ENCODE measurements around the gene FTCD. TPM values are rescaled to one million over a fixed set of nuclear protein-coding genes. Genes with fewer than 3 reads are reported as not detected.

Gene FTCD
- total and polyA plus RNA-seq, 2 of the 4 experiments (the other 2 are of a cell fraction), result 0.55 TPM; not detected in 1

Other genes with a start within 250 kb of the FTCD start
- gene COL6A1, start 173.8 kb downstream of the FTCD start, total RNA-seq (2012; rRNA removed), result 173 and 186 TPM in 2 replicates
- gene COL6A1, start 173.8 kb downstream of the FTCD start, polyA plus RNA-seq (2012; rRNA removed), result 1,556 and 1,578 TPM in 2 replicates
- gene COL6A2, start 57.5 kb downstream of the FTCD start, total RNA-seq (2012; rRNA removed), result 208 and 222 TPM in 2 replicates
- gene COL6A2, start 57.5 kb downstream of the FTCD start, polyA plus RNA-seq (2012; rRNA removed), result 1,065 and 1,165 TPM in 2 replicates
- 3.1 and 3.8 TPM in 2 replicates for gene SPATC1L, start 28.9 kb upstream of the FTCD start, total RNA-seq (2012; rRNA removed)
- gene SPATC1L, start 28.9 kb upstream of the FTCD start, polyA plus RNA-seq (2012; rRNA removed), result 17.2 and 23.4 TPM in 2 replicates
- 35.3 and 43.4 TPM in 2 replicates for gene LSS, start 73.2 kb upstream of the FTCD start, total RNA-seq (2012; rRNA removed)
- gene LSS, start 73.2 kb upstream of the FTCD start, polyA plus RNA-seq (2012; rRNA removed), result 58.1 and 62.8 TPM in 2 replicates
- 63.1 and 67.5 TPM in 2 replicates for gene MCM3AP, start 130.0 kb upstream of the FTCD start, total RNA-seq (2012; rRNA removed)
- gene MCM3AP, start 130.0 kb upstream of the FTCD start, polyA plus RNA-seq (2012; rRNA removed), result 40.3 and 46.5 TPM in 2 replicates
- gene YBEY, start 130.8 kb upstream of the FTCD start, total RNA-seq (2012; rRNA removed), result 5.9 and 7.8 TPM in 2 replicates
- 22.1 and 26.2 TPM in 2 replicates for gene YBEY, start 130.8 kb upstream of the FTCD start, polyA plus RNA-seq (2012; rRNA removed)
- gene C21orf58, start 168.3 kb upstream of the FTCD start, total RNA-seq (2012; rRNA removed), result 2.5 and 2.7 TPM in 2 replicates
- gene C21orf58, start 168.3 kb upstream of the FTCD start, polyA plus RNA-seq (2012; rRNA removed), result 5.3 and 6.2 TPM in 2 replicates
- 10.0 and 14.2 TPM in 2 replicates for gene PCNT, start 168.6 kb upstream of the FTCD start, total RNA-seq (2012; rRNA removed)
- 19.4 and 19.5 TPM in 2 replicates for gene PCNT, start 168.6 kb upstream of the FTCD start, polyA plus RNA-seq (2012; rRNA removed)